Measurements from ENCODE around the gene GRN. TPM values are rescaled to one million over a fixed set of nuclear protein-coding genes. Genes with fewer than 3 reads are reported as not detected.

GRN gene
- total and polyA plus RNA-seq, 9 of the 15 experiments (the other 6 are each of a cell fraction or from before 2014, with no cell fraction given): 5.4 to 75.3 (median 20.7) TPM

DNA sequence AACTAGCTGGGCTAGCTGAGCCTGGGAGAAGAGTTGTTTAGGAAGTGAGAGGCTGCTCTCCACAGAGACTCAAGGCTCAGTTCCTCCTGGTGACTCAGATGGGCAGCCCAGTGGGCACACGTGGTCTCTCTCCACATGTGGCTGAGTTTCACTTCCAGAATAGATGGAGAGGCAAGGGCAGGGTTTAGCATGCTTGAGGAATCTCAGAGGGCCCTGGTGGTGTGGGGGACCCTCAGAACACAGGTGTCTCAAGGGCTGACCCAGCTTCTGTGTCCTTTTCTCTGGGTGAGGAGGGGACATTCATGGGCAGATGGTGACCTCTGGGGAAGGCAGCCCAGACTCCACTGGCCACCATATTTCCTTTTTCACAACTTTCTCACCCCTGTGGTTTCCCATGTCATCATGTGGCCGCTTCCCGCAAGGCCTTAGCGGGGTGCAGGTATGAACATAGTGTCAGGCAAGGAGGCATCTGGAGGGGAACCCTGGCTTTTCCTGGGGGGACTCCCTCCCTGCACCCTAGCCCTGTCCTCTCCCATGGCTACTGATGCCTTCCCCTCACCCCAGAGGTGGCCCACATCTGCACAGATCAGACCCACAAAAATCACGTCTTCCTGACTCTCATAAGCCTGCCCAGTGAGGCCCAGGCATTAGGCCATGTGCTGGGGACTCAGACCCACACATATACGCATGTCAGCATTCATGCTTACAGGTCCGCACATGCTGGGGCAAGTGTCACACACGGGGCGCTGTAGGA lies 3.3 kb downstream of the GRN start:
- POLR2A ChIA-PET: interaction anchor here (0.6 to 1.1 kb wide), 2 partner anchors 18 to 130 kb away, joined by 3 read pairs; no protein-coding TSS in a partner anchor
- H4K20me1 ChIP-seq (replicated peaks; ENCODE audit: control insufficient read depth, insufficient read depth, low read length): 0 out of 2 replicates have a peak, but pooled peaks cover 4% of the 10 kb centered on the region
- H3K27me3 ChIP-seq (ENCODE audit: control insufficient read depth in 2 of 2, insufficient read depth in 2 of 2, low read length in 2 of 2): no peaks in the 10 kb centered on the region; a peak in 1 of 5 replicates
- no TSS peak for BruUV-seq (replicated peaks)
- H3K9me3 ChIP-seq (replicated peaks; ENCODE audit: control insufficient read depth, insufficient read depth, low read depth, low read length): no peaks in the 10 kb centered on the region
- H3K79me2 ChIP-seq (ENCODE audit: control insufficient read depth, insufficient read depth, low read length): no peaks in the 10 kb centered on the region
- H2AFZ ChIP-seq (ENCODE audit: low read depth, low read length): no peak overlapping the region
- H3K4me2 ChIP-seq (ENCODE audit: insufficient read depth, low read length): no peak overlapping the region
- 58% methylated on average over 8 of the region's 9 CpGs for WGBS (ENCODE audit: insufficient coverage, low coverage, missing lambda C conversion rate)
- peaks cover 5% of the 10 kb centered on the region; the same call in 1 of the 3 replicates for H3K36me3 ChIP-seq (ENCODE audit: control insufficient read depth, insufficient read depth, low read length)
- DNase-seq (ENCODE audit: extremely low read depth in 1 of 4, low spot score in 3 of 4) (peak in 1 of 4 experiments; percentile 7), FAIRE-seq (no peak), ATAC-seq (no peak)
- in situ Hi-C loops (cut with MboI) (loop anchor here (25.0 kb wide), 1 partner anchor 411 kb away; the partner anchor contains the start of gene PPY), intact Hi-C loops (cut with micrococcal nuclease) (no loop called here)
- CTCF ChIA-PET (ENCODE audit: low intra/inter-chr PET ratio): interaction anchor here (3.8 kb wide), 1 partner anchor 137 kb away, joined by 42 read pairs; no protein-coding TSS in a partner anchor
- H3K27ac ChIP-seq (ENCODE audit: extremely low read depth, low read depth, low read length): no peak overlapping the region
- TF ChIP-seq SMC3 (conservative IDR thresholded peaks at IDR 0.05; ENCODE audit: insufficient read depth, low read depth, low read length): no peak
- TF ChIP-seq HMGN3 (IDR thresholded peaks at IDR 0.05; ENCODE audit: borderline replicate concordance, extremely low read depth, insufficient read length, low read depth, low read length): no peak
- TF ChIP-seq EWSR1 (IDR thresholded peaks at IDR 0.05; ENCODE audit: borderline replicate concordance, low read depth, partially characterized antibody): no peak
- no peak for TF ChIP-seq TCF7L2 (IDR thresholded peaks at IDR 0.05; ENCODE audit: low read depth, low read length)
- TF ChIP-seq PHF8 (IDR thresholded peaks at IDR 0.05; ENCODE audit: borderline replicate concordance, low read length): no peak
- TF ChIP-seq CEBPB (tag; IDR thresholded peaks at IDR 0.05): no peak
- TF ChIP-seq MCM7 (IDR thresholded peaks at IDR 0.05): no peak
- TF ChIP-seq TFAM (CRISPR knock-in tag; conservative IDR thresholded peaks at IDR 0.05): no peak
- no peak for TF ChIP-seq GATAD2A (IDR thresholded peaks at IDR 0.05)
- no peak for TF ChIP-seq ZC3H8 (IDR thresholded peaks at IDR 0.05)
- TF ChIP-seq, protein P1, sequence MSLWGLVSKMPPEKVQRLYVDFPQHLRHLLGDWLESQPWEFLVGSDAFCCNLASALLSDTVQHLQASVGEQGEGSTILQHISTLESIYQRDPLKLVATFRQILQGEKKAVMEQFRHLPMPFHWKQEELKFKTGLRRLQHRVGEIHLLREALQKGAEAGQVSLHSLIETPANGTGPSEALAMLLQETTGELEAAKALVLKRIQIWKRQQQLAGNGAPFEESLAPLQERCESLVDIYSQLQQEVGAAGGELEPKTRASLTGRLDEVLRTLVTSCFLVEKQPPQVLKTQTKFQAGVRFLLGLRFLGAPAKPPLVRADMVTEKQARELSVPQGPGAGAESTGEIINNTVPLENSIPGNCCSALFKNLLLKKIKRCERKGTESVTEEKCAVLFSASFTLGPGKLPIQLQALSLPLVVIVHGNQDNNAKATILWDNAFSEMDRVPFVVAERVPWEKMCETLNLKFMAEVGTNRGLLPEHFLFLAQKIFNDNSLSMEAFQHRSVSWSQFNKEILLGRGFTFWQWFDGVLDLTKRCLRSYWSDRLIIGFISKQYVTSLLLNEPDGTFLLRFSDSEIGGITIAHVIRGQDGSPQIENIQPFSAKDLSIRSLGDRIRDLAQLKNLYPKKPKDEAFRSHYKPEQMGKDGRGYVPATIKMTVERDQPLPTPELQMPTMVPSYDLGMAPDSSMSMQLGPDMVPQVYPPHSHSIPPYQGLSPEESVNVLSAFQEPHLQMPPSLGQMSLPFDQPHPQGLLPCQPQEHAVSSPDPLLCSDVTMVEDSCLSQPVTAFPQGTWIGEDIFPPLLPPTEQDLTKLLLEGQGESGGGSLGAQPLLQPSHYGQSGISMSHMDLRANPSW (CRISPR knock-in tag; IDR thresholded peaks at IDR 0.05): no peak
- TF ChIP-seq, protein P2, sequence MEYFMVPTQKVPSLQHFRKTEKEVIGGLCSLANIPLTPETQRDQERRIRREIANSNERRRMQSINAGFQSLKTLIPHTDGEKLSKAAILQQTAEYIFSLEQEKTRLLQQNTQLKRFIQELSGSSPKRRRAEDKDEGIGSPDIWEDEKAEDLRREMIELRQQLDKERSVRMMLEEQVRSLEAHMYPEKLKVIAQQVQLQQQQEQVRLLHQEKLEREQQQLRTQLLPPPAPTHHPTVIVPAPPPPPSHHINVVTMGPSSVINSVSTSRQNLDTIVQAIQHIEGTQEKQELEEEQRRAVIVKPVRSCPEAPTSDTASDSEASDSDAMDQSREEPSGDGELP (CRISPR knock-in tag; IDR thresholded peaks at IDR 0.05; ENCODE audit: borderline replicate concordance): no peak
- TF ChIP-seq MTA1 (IDR thresholded peaks at IDR 0.05; ENCODE audit: borderline replicate concordance): no peak
- TF ChIP-seq EP400 (IDR thresholded peaks at IDR 0.05): no peak
- no peak overlapping the region for H3K4me3 ChIP-seq
- H3K9ac ChIP-seq (ENCODE audit: insufficient read depth in 1 of 2, low read depth in 2 of 2, low read length in 2 of 2): peak overlapping the region in 1 of 2 experiments; percentile 57; a peak in 2 of 4 replicates
- no peaks in the 10 kb centered on the region for H3K9me1 ChIP-seq (ENCODE audit: control insufficient read depth, insufficient read depth, low read length)
- peaks cover 4 to 54% of the 10 kb centered on the region in 2 experiments; a peak in 3 of 5 replicates for H3K4me1 ChIP-seq (replicated peaks in 1 of 2; ENCODE audit: control insufficient read depth in 2 of 2, insufficient read depth in 2 of 2, low read length in 2 of 2)

All from K562 (cell line).